PC-9 (cell line): ENCODE data around the gene PARS2. TPM values are rescaled to one million over a fixed set of nuclear protein-coding genes. Genes with fewer than 3 reads are reported as not detected.

ENCODE experiments used
- BruUV-seq: library from RNA; stranded (reverse); fragments of 400-500 nt; replicated peaks from 2 replicates; lab custom pipeline; 2021; lab: Mats Ljungman, UMichigan
- CTCF ChIA-PET: fragments of 300-600 bp; sonication (Branson Sonifier 250); formaldehyde crosslinking; loops from one replicate; lab custom pipeline; 2022; ENCODE audit warnings: antibody characterized with exemption; lab: Charles Lee
- POLR2A ChIA-PET: fragments of 300-600 bp; sonication (Branson Sonifier 250); formaldehyde crosslinking; loops from one replicate; lab custom pipeline; 2022; ENCODE audit warnings: antibody characterized with exemption; ENCODE audit not compliant: unreplicated experiment; lab: Charles Lee
- DNase-seq, 2 experiments: peaks; one replicate each; pipeline versions ENCODE4 v3.0.0 to v3.0.0-alpha.2; 2015 to 2022; ENCODE audit warnings: mixed read lengths in 1 of 2
- H2AFZ ChIP-seq: fragments of 200-600 bp; sonication (generic); 2 replicates; pipeline ENCODE4 v1.8.1; 2017; ENCODE audit warnings: antibody characterized with exemption
- H3F3A ChIP-seq: fragments of 200-600 bp; sonication (generic); 2 replicates; pipeline ENCODE4 v1.8.1; 2017; ENCODE audit warnings: antibody characterized with exemption, mild to moderate bottlenecking, low read depth; ENCODE audit not compliant: insufficient read depth
- H3K27ac ChIP-seq: fragments of 200-600 bp; sonication (generic); 2 replicates; pipeline ENCODE4 v1.6.1; 2016; ENCODE audit warnings: mixed run types
- H3K27me3 ChIP-seq: fragments of 200-600 bp; sonication (generic); 2 replicates; pipeline ENCODE4 v1.6.1; 2016; ENCODE audit warnings: low read depth, mixed run types; ENCODE audit not compliant: insufficient read depth
- H3K36me3 ChIP-seq: fragments of 200-600 bp; sonication (generic); 2 replicates; pipeline ENCODE4 v1.6.1; 2016; ENCODE audit warnings: low read depth, mixed run types
- H3K4me1 ChIP-seq: fragments of 200-600 bp; sonication (generic); replicated peaks from 2 replicates; pipeline ENCODE4 v1.6.1; 2016; ENCODE audit warnings: mixed run types; ENCODE audit not compliant: insufficient read depth
- H3K4me2 ChIP-seq: fragments of 200-600 bp; sonication (generic); 2 replicates; pipeline ENCODE4 v1.6.1; 2017; ENCODE audit warnings: mixed run types
- H3K4me3 ChIP-seq: fragments of 200-600 bp; sonication (generic); 2 replicates; pipeline ENCODE4 v1.6.1; 2016; ENCODE audit warnings: mixed run types
- H3K79me2 ChIP-seq: fragments of 200-600 bp; sonication (generic); 2 replicates; pipeline ENCODE4 v1.6.1; 2017; ENCODE audit warnings: low read depth, mixed run types
- H3K9me2 ChIP-seq: fragments of 200-600 bp; sonication (generic); 2 replicates; pipeline ENCODE4 v1.8.1; 2017; ENCODE audit warnings: mild to moderate bottlenecking; ENCODE audit not compliant: insufficient read depth
- H3K9me3 ChIP-seq: fragments of 200-600 bp; sonication (generic); 2 replicates; pipeline ENCODE4 v1.8.1; 2016; ENCODE audit warnings: low read depth; ENCODE audit not compliant: insufficient read depth
- H4K20me1 ChIP-seq: fragments of 200-600 bp; sonication (generic); 2 replicates; pipeline ENCODE4 v1.8.1; 2017; ENCODE audit not compliant: insufficient read depth
- CTCF ChIP-seq: fragments of 200-600 bp; sonication (generic); conservative IDR thresholded peaks from 2 replicates; pipeline ENCODE4 v1.6.1; 2017; ENCODE audit warnings: mixed run types, antibody characterized with exemption, mild to moderate bottlenecking, moderate library complexity
- EZH2 ChIP-seq: fragments of 200-600 bp; sonication (generic); IDR thresholded peaks from 2 replicates; pipeline ENCODE4 v1.8.0; 2017; ENCODE audit warnings: antibody characterized with exemption, low read depth
- intact Hi-C: fragments of 100-400 bp; cut with micrococcal nuclease; formaldehyde crosslinking; loops from one replicate; pipeline ENCODE4 v1.10.0; 2022; ENCODE audit not compliant: unreplicated experiment
- total RNA-seq: library from RNA; stranded (reverse); gene quantifications from 2 replicates; pipeline ENCODE4 v1.2.3, GENCODE V29; 2021

Gene PARS2
- total RNA-seq, 1 experiment from 2014 or later, result 13.4 TPM

GRCh38 chr1:54805466-54805865 lies 41.1 kb upstream of the PARS2 start:
- Histone ChIP-seq H3F3A (peaks cover 39% of the 10 kb centered on the region), H3K79me2 (peaks cover 6% of the 10 kb centered on the region), H3K36me3 (no peaks in the 10 kb centered on the region), H2AFZ (no peak overlapping the region), H4K20me1 (no peaks in the 10 kb centered on the region), H3K4me2 (peak overlapping the region; percentile 51; the same call in 1 of the 2 replicates), H3K27ac (peak overlapping the region; percentile 85), H3K27me3 (no peaks in the 10 kb centered on the region), H3K9me3 (no peaks in the 10 kb centered on the region), H3K4me1 (peaks cover 61% of the 10 kb centered on the region), H3K4me3 (no peak overlapping the region), H3K9me2 (no peaks in the 10 kb centered on the region)
- intact Hi-C loops, result loop anchor here (5.0 to 10.0 kb wide), 3 partner anchors 219 to 943 kb away; no protein-coding TSS in a partner anchor
- TF ChIP-seq EZH2 (no peak), CTCF (no peak)
- BruUV-seq, result no TSS peak
- CTCF ChIA-PET, result no interaction called here
- POLR2A ChIA-PET, result no interaction called here
- no peak for DNase-seq

- Histone ChIP-seq H3K4me3 (no peak overlapping the region), H3K27me3 (no peaks in the 10 kb centered on the region), H3F3A (peaks cover 39% of the 10 kb centered on the region), H3K9me3 (no peaks in the 10 kb centered on the region), H3K36me3 (no peaks in the 10 kb centered on the region), H3K27ac (peak overlapping the region; percentile 85), H3K9me2 (no peaks in the 10 kb centered on the region), H3K79me2 (peaks cover 14% of the 10 kb centered on the region), H4K20me1 (no peaks in the 10 kb centered on the region; the same call in 1 of the 2 replicates), H3K4me2 (peak overlapping the region; percentile 51), H2AFZ (no peak overlapping the region), H3K4me1 (peaks cover 67% of the 10 kb centered on the region)
- BruUV-seq, result no TSS peak
- CTCF ChIA-PET, result no interaction called here
- TF ChIP-seq CTCF, result no peak
- TF ChIP-seq EZH2, result no peak
- POLR2A ChIA-PET, result no interaction called here
- intact Hi-C loops, result loop anchor here (5.0 to 10.0 kb wide), 5 partner anchors 143 to 942 kb away; partner anchors contain the start of gene SSBP3
- DNase-seq, result peak in 1 of 2 experiments; percentile 87
Observed at GRCh38 chr1:54804471-54805132, 40.3 kb upstream of the PARS2 start.

- TF ChIP-seq EZH2 (no peak), CTCF (no peak)
- H3K79me2 ChIP-seq, result peaks cover 21% of the 10 kb centered on the region
- peaks cover 39% of the 10 kb centered on the region for H3F3A ChIP-seq
- no peak overlapping the region for H2AFZ ChIP-seq
- peak overlapping the region; percentile 51 for H3K4me2 ChIP-seq
- peak overlapping the region; percentile 85 for H3K27ac ChIP-seq
- POLR2A ChIA-PET, result interaction anchor here (0.6 to 0.7 kb wide), 2 partner anchors 91 to 1042 kb away, joined by 3 to 13 read pairs; no protein-coding TSS in a partner anchor
- H3K9me3 ChIP-seq, result no peaks in the 10 kb centered on the region
- no peaks in the 10 kb centered on the region; the same call in 1 of the 2 replicates for H4K20me1 ChIP-seq
- H3K27me3 ChIP-seq, result no peaks in the 10 kb centered on the region
- CTCF ChIA-PET, result no interaction called here
- no peaks in the 10 kb centered on the region for H3K36me3 ChIP-seq
- H3K4me3 ChIP-seq, result no peak overlapping the region
- DNase-seq, result peak in 1 of 2 experiments; percentile 31
- peaks cover 74% of the 10 kb centered on the region for H3K4me1 ChIP-seq
- no peaks in the 10 kb centered on the region for H3K9me2 ChIP-seq
- intact Hi-C loops, result loop anchor here (5.0 to 10.0 kb wide), 3 partner anchors 143 to 397 kb away; partner anchors contain the start of gene SSBP3
- BruUV-seq, result no TSS peak
Observed at GRCh38 chr1:54803761-54804470, 39.6 kb upstream of the PARS2 start.
